AG04449 (cell line): ENCODE results near the gene LGALS16.

ENCODE experiments used
- CTCF ChIA-PET: fragments of 350-600 bp; formaldehyde crosslinking; extraction: SDS; loops from one replicate; lab custom pipeline; 2021; ENCODE audit warnings: antibody characterized with exemption; lab: Yijun Ruan, JAX
- POLR2A ChIA-PET: fragments of 400-600, 350-600 bp; formaldehyde crosslinking; extraction: SDS; loops from one replicate; lab custom pipeline; 2020; ENCODE audit warnings: antibody characterized with exemption, inconsistent platforms; lab: Yijun Ruan, JAX
- DNase-seq: peaks from one replicate; pipeline ENCODE4 v3.0.0-alpha.2; 2010; ENCODE audit warnings: low read depth, low spot score
- H3K4me3 ChIP-seq: 2 replicates; pipeline ENCODE4 v1.5.1; 2011; ENCODE audit warnings: low read depth, mild to moderate bottlenecking, control low read depth, low read length
- CTCF ChIP-seq: IDR thresholded peaks from one replicate; pipeline ENCODE4 v1.5.1; 2011; ENCODE audit warnings: mild to moderate bottlenecking, moderate library complexity, low read length, control low read depth, inconsistent platforms; ENCODE audit not compliant: insufficient read depth; ENCODE audit errors: missing control alignments

Gene LGALS16

GRCh38 chr19:39631178-39631577 is 24.5 kb upstream of the LGALS16 start:
- POLR2A ChIA-PET: no interaction called here
- no peak for DNase-seq
- CTCF ChIA-PET: no interaction called here
- no peak for TF ChIP-seq CTCF
- H3K4me3 ChIP-seq: no peak overlapping the region

- CTCF ChIA-PET: no interaction called here
- POLR2A ChIA-PET: no interaction called here
- no peak for TF ChIP-seq CTCF
- no peak overlapping the region for H3K4me3 ChIP-seq
- DNase-seq: no peak
Observed at GRCh38 chr19:39631626-39632025, 24.1 kb upstream of the LGALS16 start.

- DNase-seq: no peak
- ChIA-PET CTCF (no interaction called here), POLR2A (no interaction called here)
- no peak for TF ChIP-seq CTCF
- H3K4me3 ChIP-seq: no peak overlapping the region
Observed at GRCh38 chr19:39637891-39638290, 17.8 kb upstream of the LGALS16 start.

- H3K4me3 ChIP-seq: no peak overlapping the region
- DNase-seq: no peak
- POLR2A ChIA-PET: no interaction called here
- TF ChIP-seq CTCF: no peak
- CTCF ChIA-PET: no interaction called here
Observed at GRCh38 chr19:39641773-39642172, 13.9 kb upstream of the LGALS16 start.

GRCh38 chr19:39643591-39643990 is 12.1 kb upstream of the LGALS16 start:
- TF ChIP-seq CTCF: no peak
- DNase-seq: no peak
- no peak overlapping the region for H3K4me3 ChIP-seq
- POLR2A ChIA-PET: no interaction called here
- CTCF ChIA-PET: no interaction called here

GRCh38 chr19:39645800-39646411 is 9.8 kb upstream of the LGALS16 start:
- POLR2A ChIA-PET: no interaction called here
- no peak overlapping the region for H3K4me3 ChIP-seq
- DNase-seq: no peak
- no peak for TF ChIP-seq CTCF
- CTCF ChIA-PET: no interaction called here
